ENCODE data around the gene BMI1.

DNA sequence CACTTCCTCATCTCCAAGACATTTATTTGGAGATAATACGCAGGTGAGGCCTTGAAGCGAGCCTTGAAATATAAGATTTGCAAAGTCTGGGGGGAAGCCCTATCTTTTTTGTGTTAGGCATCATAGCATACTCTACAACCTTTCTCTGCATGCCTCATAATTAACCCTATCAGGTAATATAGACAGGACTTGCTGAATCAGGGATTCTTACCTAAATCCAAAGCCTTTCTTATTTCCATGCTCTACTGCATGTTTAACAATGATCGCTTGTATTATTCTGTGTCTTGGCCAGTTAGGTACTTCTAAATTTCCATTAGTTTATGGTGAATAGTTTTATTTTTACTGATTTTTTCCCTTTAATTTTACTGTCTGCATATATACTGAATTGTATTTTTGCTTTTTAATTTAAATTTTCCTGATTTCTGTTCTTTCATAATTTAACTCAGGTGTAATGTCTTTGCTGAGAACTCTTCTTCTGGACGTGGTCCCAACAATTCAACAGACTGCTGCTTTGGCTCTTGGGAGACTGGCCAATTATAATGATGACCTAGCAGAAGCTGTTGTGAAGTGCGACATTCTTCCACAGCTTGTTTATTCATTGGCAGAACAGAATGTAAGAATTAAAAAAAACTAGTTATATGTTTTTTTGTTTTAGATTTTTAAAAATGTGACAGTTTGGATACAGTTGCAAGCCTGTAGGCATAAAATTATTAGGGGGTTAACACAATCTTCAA lies 43.7 kb downstream of the BMI1 start:
- TF ChIP-seq, protein P1, sequence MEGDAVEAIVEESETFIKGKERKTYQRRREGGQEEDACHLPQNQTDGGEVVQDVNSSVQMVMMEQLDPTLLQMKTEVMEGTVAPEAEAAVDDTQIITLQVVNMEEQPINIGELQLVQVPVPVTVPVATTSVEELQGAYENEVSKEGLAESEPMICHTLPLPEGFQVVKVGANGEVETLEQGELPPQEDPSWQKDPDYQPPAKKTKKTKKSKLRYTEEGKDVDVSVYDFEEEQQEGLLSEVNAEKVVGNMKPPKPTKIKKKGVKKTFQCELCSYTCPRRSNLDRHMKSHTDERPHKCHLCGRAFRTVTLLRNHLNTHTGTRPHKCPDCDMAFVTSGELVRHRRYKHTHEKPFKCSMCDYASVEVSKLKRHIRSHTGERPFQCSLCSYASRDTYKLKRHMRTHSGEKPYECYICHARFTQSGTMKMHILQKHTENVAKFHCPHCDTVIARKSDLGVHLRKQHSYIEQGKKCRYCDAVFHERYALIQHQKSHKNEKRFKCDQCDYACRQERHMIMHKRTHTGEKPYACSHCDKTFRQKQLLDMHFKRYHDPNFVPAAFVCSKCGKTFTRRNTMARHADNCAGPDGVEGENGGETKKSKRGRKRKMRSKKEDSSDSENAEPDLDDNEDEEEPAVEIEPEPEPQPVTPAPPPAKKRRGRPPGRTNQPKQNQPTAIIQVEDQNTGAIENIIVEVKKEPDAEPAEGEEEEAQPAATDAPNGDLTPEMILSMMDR (IDR thresholded peaks at IDR 0.05; ENCODE audit: borderline replicate concordance, extremely low read depth, low read length, poor library complexity, severe bottlenecking), result no peak
- no peak for TF ChIP-seq EZH2 (IDR thresholded peaks at IDR 0.05; ENCODE audit: borderline replicate concordance, low read depth, low read length, severe bottlenecking)

Measured in DND-41 (cell line).